ENCODE data around the gene RNF157. TPM values are rescaled to one million over a fixed set of nuclear protein-coding genes. Genes with fewer than 3 reads are reported as not detected.

The RNF157 gene
- total and polyA plus RNA-seq, 10 of the 15 experiments (the other 5 are each of a cell fraction or from before 2014, with no cell fraction given) = 1.4 to 15.9 (median 9.6) TPM

DNA sequence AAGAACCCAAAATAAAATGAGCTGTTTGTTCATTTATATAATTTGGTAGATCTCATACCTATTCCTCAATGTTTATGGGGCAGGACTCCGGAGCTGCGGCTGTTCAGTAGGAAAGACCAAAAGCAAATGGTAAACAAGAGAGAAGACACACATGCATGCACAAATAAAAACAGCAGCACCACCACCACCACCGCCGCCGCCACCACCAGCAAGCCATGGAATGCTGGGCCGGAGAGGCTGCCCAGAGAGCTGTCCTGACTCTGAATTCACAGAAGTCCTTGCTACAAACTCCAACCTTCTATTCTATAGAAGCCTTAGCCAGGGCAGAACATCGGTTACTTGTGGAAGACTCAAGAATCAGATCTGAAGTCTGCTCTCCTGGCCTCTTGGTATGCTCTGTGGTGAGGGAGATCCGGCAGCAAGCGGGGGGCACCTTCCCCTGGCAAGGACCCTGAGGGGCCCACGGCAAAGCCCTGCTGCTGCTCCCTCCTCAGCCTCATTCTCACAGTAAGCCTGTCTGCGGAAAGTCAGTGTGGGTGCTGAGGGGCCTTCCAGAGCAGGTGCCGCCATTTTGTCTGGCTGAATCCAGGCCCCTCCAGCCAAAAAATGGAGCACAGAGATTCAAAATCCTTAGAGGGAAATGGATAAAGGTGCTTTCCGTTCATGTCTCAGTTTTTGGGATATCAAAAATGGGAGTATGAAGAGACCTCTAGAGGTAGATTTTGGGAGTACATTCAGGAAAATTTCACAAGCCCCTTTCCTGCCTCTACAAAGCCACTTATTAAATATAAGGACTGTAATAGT is 92.9 kb downstream of the RNF157 start:
- no TSS peak for BruUV-seq (replicated peaks)
- in situ Hi-C loops (cut with MboI) (no loop called here), intact Hi-C loops (cut with micrococcal nuclease; ENCODE audit: unreplicated experiment) (no loop called here)
- no peak overlapping the region for H3K27ac ChIP-seq (ENCODE audit: control insufficient read depth, insufficient read depth)
- WGBS (ENCODE audit: insufficient coverage, insufficient replicate concordance, low lambda C conversion rate, missing lambda C conversion rate) = 86% methylated on average over 13 of the region's 13 CpGs
- ChIA-PET CTCF (interaction anchor here (1.8 kb wide), 1 partner anchor 23 kb away, joined by 6 read pairs; no protein-coding TSS in a partner anchor), POLR2A (no interaction called here), SMC1A (ENCODE audit: uncharacterized antibody, unreplicated experiment) (interaction anchor here (1.5 to 2.7 kb wide), 2 partner anchors 21 to 33 kb away, joined by 4 to 13 read pairs; no protein-coding TSS in a partner anchor), RAD21 (ENCODE audit: unreplicated experiment) (no interaction called here)
- peaks cover 21% of the 10 kb centered on the region for H3K4me1 ChIP-seq (ENCODE audit: control insufficient read depth, insufficient read depth, low read length)
- no peaks in the 10 kb centered on the region for H3K36me3 ChIP-seq (ENCODE audit: control insufficient read depth in 2 of 2, insufficient read depth in 2 of 2, low read length in 1 of 2)
- DNase-seq (ENCODE audit: low read depth, low spot score) = no peak
- no peak overlapping the region for H3K4me3 ChIP-seq
- H3K4me2 ChIP-seq (ENCODE audit: control insufficient read depth, insufficient read depth) = no peak overlapping the region
- FAIRE-seq = no peak
- TF ChIP-seq, protein P1, sequence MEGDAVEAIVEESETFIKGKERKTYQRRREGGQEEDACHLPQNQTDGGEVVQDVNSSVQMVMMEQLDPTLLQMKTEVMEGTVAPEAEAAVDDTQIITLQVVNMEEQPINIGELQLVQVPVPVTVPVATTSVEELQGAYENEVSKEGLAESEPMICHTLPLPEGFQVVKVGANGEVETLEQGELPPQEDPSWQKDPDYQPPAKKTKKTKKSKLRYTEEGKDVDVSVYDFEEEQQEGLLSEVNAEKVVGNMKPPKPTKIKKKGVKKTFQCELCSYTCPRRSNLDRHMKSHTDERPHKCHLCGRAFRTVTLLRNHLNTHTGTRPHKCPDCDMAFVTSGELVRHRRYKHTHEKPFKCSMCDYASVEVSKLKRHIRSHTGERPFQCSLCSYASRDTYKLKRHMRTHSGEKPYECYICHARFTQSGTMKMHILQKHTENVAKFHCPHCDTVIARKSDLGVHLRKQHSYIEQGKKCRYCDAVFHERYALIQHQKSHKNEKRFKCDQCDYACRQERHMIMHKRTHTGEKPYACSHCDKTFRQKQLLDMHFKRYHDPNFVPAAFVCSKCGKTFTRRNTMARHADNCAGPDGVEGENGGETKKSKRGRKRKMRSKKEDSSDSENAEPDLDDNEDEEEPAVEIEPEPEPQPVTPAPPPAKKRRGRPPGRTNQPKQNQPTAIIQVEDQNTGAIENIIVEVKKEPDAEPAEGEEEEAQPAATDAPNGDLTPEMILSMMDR (IDR thresholded peaks at IDR 0.05 in 2 of 3, conservative IDR thresholded peaks at IDR 0.05 in 1 of 3; ENCODE audit: control insufficient read depth in 2 of 3, extremely low read depth in 1 of 3, insufficient read depth in 1 of 3, low read depth in 3 of 3, low read length in 3 of 3) = peak; percentile 22 to 41 (median 26); a peak in 3 of 6 replicates
- TF ChIP-seq POLR2AphosphoS5 (IDR thresholded peaks at IDR 0.05; ENCODE audit: low read length) = no peak
- no peak overlapping the region for H3K9ac ChIP-seq (ENCODE audit: control insufficient read depth, insufficient read depth, low read length)
- no peak overlapping the region for H2AFZ ChIP-seq (ENCODE audit: control insufficient read depth, low read depth, low read length)
- no peaks in the 10 kb centered on the region for H3K79me2 ChIP-seq (ENCODE audit: control insufficient read depth, insufficient read depth, low read length)
- no peak for ATAC-seq
- H3K9me3 ChIP-seq (replicated peaks; ENCODE audit: control insufficient read depth, insufficient read depth, low read length) = no peaks in the 10 kb centered on the region
- no peaks in the 10 kb centered on the region for H3K27me3 ChIP-seq (replicated peaks in 1 of 2; ENCODE audit: control insufficient read depth in 2 of 2, insufficient read depth in 2 of 2, low read length in 1 of 2)
- no peaks in the 10 kb centered on the region for H4K20me1 ChIP-seq (ENCODE audit: control insufficient read depth, insufficient read depth)

Measured in GM12878 (cell line).